Measurements from ENCODE around the gene IGFL2. TPM values are rescaled to one million over a fixed set of nuclear protein-coding genes. Genes with fewer than 3 reads are reported as not detected.

The IGFL2 gene
- total RNA-seq, 6 experiments from 2014 or later, result not detected

GRCh38 chr19:46202872-46203860, 55.1 kb downstream of the IGFL2 start:
- no peaks in the 10 kb centered on the region for H3K9me3 ChIP-seq
- no peak overlapping the region for H3K4me3 ChIP-seq
- no peak overlapping the region for H3K27ac ChIP-seq
- TF ChIP-seq POLR2A (IDR thresholded peaks at IDR 0.05) (no peak), CTCF (IDR thresholded peaks at IDR 0.05) (no peak)
- H3K36me3 ChIP-seq, result no peaks in the 10 kb centered on the region
- DNase-seq (no peak), ATAC-seq (no peak)
- 79% methylated on average over 7 of the region's 8 CpGs for WGBS (ENCODE audit: insufficient coverage, low coverage, low lambda C conversion rate, missing lambda C conversion rate)
- no peaks in the 10 kb centered on the region for H3K27me3 ChIP-seq
- intact Hi-C loops (cut with DNase I), result no loop called here
- H3K4me1 ChIP-seq, result no peaks in the 10 kb centered on the region

GRCh38 chr19:46204008-46204407, 56.0 kb downstream of the IGFL2 start:
- no peak overlapping the region for H3K4me3 ChIP-seq
- TF ChIP-seq POLR2A (IDR thresholded peaks at IDR 0.05) (no peak), CTCF (IDR thresholded peaks at IDR 0.05) (no peak)
- H3K27ac ChIP-seq, result no peak overlapping the region
- H3K4me1 ChIP-seq, result no peaks in the 10 kb centered on the region
- H3K36me3 ChIP-seq, result no peaks in the 10 kb centered on the region
- H3K9me3 ChIP-seq, result no peaks in the 10 kb centered on the region
- 85% methylated on average over 2 of the region's 5 CpGs for WGBS (ENCODE audit: insufficient coverage, low coverage, low lambda C conversion rate, missing lambda C conversion rate)
- DNase-seq (no peak), ATAC-seq (no peak)
- intact Hi-C loops (cut with DNase I), result no loop called here
- no peaks in the 10 kb centered on the region for H3K27me3 ChIP-seq

GRCh38 chr19:46205183-46205984, 57.3 kb downstream of the IGFL2 start:
- no peak overlapping the region for H3K4me3 ChIP-seq
- H3K36me3 ChIP-seq, result no peaks in the 10 kb centered on the region
- H3K9me3 ChIP-seq, result no peaks in the 10 kb centered on the region
- TF ChIP-seq CTCF (IDR thresholded peaks at IDR 0.05), result no peak
- no peak for TF ChIP-seq POLR2A (IDR thresholded peaks at IDR 0.05)
- 62% methylated on average over 4 of the region's 6 CpGs for WGBS (ENCODE audit: insufficient coverage, low coverage, low lambda C conversion rate, missing lambda C conversion rate)
- H3K27me3 ChIP-seq, result no peaks in the 10 kb centered on the region
- intact Hi-C loops (cut with DNase I), result no loop called here
- H3K4me1 ChIP-seq, result no peaks in the 10 kb centered on the region
- ATAC-seq (no peak), DNase-seq (no peak)
- H3K27ac ChIP-seq, result no peak overlapping the region

GRCh38 chr19:46206176-46206575, 58.1 kb downstream of the IGFL2 start:
- H3K4me1 ChIP-seq, result no peaks in the 10 kb centered on the region
- H3K27ac ChIP-seq, result no peak overlapping the region
- TF ChIP-seq CTCF (IDR thresholded peaks at IDR 0.05) (no peak), POLR2A (IDR thresholded peaks at IDR 0.05) (no peak)
- intact Hi-C loops (cut with DNase I), result no loop called here
- H3K9me3 ChIP-seq, result no peaks in the 10 kb centered on the region
- H3K4me3 ChIP-seq, result no peak overlapping the region
- ATAC-seq (no peak), DNase-seq (no peak)
- no peaks in the 10 kb centered on the region for H3K36me3 ChIP-seq
- H3K27me3 ChIP-seq, result no peaks in the 10 kb centered on the region
- 73% methylated on average over 4 of the region's 5 CpGs for WGBS (ENCODE audit: insufficient coverage, low coverage, low lambda C conversion rate, missing lambda C conversion rate)
